Lower lobe of right lung (tissue), 2 donors: ENCODE measurements around the gene PIKFYVE. TPM values are rescaled to one million over a fixed set of nuclear protein-coding genes. Genes with fewer than 3 reads are reported as not detected.

Source experiments
- ATAC-seq, 2 donors: fragments of 200-7000 bp; cut with Tn5 transposase; one replicate each; pipeline ENCODE4 v1.9.1; 2020 to 2022; ENCODE audit warnings: mild to moderate bottlenecking in 2 of 2, moderate library complexity in 2 of 2
- DNase-seq: peaks from one replicate; pipeline ENCODE4 v3.0.0-alpha.2; 2020
- H3K27ac ChIP-seq: fragments of 200-600 bp; one replicate; pipeline ENCODE4 v1.8.0; 2022
- H3K27me3 ChIP-seq: fragments of 200-600 bp; one replicate; pipeline ENCODE4 v1.8.0; 2022; ENCODE audit warnings: low read depth
- H3K36me3 ChIP-seq: fragments of 200-600 bp; one replicate; pipeline ENCODE4 v1.8.0; 2022; ENCODE audit warnings: mild to moderate bottlenecking
- H3K4me1 ChIP-seq: fragments of 200-600 bp; one replicate; pipeline ENCODE4 v1.8.0; 2022
- H3K4me3 ChIP-seq: fragments of 200-600 bp; one replicate; pipeline ENCODE4 v1.8.0; 2022; ENCODE audit warnings: mild to moderate bottlenecking
- H3K9me3 ChIP-seq: fragments of 200-600 bp; one replicate; pipeline ENCODE4 v1.8.0; 2022
- intact Hi-C: fragments of 100-400 bp; cut with DNase I; formaldehyde crosslinking; loops from one replicate; pipeline ENCODE4 v1.11.0; 2022
- total RNA-seq: library from RNA; stranded (reverse); fragmentation: NEBNext Ultra II Directional; extraction: Animal tissue kit (Norgen Biotek cat#: 25700); gene quantifications from one replicate; pipeline ENCODE4 v1.2.1, GENCODE V29; 2021
- TF ChIP-seq, protein P1 (sequence below): fragments of 200-600 bp; IDR thresholded peaks from one replicate; pipeline ENCODE4 v1.8.0; 2022; ENCODE audit warnings: antibody characterized with exemption, mild to moderate bottlenecking
- donor health status: DM: no; HTN: yes; CAD: no; lungs with severe emphysema.

Gene PIKFYVE
- total RNA-seq, 1 donor from 2014 or later: 27.8 TPM

DNA sequence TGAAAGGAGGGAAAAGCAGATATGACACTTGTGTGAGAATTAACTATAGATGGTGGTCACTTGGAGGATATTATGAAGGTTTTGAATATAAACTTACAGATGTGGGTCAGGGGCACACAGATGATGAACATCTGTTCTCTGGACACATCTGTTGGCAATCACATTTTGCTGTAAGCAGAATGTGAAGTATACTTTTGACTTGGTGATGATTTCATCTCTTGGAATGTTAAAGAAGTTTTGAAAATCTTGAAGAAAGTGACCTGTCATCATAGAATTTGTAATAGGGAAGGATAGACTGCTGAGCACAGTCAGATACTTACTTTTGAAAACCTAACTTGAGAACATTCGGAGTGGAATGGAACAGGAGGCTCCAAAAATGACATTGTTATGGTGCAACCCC is 40.2 kb downstream of the PIKFYVE start:
- intact Hi-C loops: no loop called here
- H3K9me3 ChIP-seq: no peaks in the 10 kb centered on the region
- no peak for DNase-seq
- H3K4me3 ChIP-seq: no peak overlapping the region
- H3K36me3 ChIP-seq: peaks cover 65% of the 10 kb centered on the region
- H3K4me1 ChIP-seq: no peaks in the 10 kb centered on the region
- H3K27me3 ChIP-seq: no peaks in the 10 kb centered on the region
- no peak overlapping the region for H3K27ac ChIP-seq
- TF ChIP-seq, protein P1, sequence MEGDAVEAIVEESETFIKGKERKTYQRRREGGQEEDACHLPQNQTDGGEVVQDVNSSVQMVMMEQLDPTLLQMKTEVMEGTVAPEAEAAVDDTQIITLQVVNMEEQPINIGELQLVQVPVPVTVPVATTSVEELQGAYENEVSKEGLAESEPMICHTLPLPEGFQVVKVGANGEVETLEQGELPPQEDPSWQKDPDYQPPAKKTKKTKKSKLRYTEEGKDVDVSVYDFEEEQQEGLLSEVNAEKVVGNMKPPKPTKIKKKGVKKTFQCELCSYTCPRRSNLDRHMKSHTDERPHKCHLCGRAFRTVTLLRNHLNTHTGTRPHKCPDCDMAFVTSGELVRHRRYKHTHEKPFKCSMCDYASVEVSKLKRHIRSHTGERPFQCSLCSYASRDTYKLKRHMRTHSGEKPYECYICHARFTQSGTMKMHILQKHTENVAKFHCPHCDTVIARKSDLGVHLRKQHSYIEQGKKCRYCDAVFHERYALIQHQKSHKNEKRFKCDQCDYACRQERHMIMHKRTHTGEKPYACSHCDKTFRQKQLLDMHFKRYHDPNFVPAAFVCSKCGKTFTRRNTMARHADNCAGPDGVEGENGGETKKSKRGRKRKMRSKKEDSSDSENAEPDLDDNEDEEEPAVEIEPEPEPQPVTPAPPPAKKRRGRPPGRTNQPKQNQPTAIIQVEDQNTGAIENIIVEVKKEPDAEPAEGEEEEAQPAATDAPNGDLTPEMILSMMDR: no peak
- no peak for ATAC-seq

DNA sequence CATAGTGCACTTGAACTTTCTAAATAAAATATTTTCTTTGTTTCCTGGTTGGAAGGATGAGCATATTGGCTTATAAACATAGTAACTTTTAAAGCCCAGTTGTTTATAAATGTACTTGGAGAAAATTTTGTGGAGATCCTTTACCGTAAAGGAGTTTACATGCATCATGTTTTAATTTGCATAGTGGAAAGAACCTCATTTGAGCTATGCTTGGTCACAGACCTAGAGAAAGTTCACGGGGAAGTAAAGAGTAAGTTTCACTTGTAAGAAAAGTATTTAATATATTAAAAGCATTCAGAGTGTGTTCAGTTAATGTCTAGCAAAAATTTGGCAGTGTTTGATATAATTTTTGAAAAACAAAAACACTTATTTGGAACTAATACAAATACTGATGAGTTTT is 45.3 kb downstream of the PIKFYVE start:
- Histone ChIP-seq H3K36me3 (peaks cover 43% of the 10 kb centered on the region), H3K4me1 (no peaks in the 10 kb centered on the region), H3K27me3 (no peaks in the 10 kb centered on the region), H3K9me3 (no peaks in the 10 kb centered on the region), H3K27ac (no peak overlapping the region), H3K4me3 (no peak overlapping the region)
- TF ChIP-seq, protein P1: no peak
- no peak for DNase-seq
- ATAC-seq: no peak
- intact Hi-C loops: no loop called here

DNA sequence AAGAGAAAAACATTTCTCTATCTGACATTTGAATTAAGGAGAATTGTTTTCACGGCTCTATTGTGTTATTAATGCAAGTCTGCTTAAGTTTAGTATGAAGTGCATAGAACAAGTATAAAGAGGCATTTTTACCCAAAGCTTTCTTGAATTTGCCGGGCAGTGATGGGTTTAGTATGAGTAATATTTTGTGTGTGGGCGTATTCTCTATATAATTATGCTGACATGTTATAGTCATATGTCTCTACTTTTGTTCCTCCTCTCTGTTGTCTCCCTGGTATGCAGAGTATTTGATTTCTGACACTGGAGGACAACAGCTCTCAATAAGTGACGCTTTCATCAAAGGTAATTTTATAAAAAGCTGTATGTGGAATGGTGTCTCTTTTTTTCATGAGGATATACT is 45.9 kb downstream of the PIKFYVE start:
- intact Hi-C loops: no loop called here
- Histone ChIP-seq H3K27ac (no peak overlapping the region), H3K27me3 (no peaks in the 10 kb centered on the region), H3K4me3 (no peak overlapping the region), H3K36me3 (peaks cover 41% of the 10 kb centered on the region), H3K9me3 (no peaks in the 10 kb centered on the region), H3K4me1 (no peaks in the 10 kb centered on the region)
- TF ChIP-seq, protein P1: no peak
- DNase-seq: no peak
- ATAC-seq: no peak

DNA sequence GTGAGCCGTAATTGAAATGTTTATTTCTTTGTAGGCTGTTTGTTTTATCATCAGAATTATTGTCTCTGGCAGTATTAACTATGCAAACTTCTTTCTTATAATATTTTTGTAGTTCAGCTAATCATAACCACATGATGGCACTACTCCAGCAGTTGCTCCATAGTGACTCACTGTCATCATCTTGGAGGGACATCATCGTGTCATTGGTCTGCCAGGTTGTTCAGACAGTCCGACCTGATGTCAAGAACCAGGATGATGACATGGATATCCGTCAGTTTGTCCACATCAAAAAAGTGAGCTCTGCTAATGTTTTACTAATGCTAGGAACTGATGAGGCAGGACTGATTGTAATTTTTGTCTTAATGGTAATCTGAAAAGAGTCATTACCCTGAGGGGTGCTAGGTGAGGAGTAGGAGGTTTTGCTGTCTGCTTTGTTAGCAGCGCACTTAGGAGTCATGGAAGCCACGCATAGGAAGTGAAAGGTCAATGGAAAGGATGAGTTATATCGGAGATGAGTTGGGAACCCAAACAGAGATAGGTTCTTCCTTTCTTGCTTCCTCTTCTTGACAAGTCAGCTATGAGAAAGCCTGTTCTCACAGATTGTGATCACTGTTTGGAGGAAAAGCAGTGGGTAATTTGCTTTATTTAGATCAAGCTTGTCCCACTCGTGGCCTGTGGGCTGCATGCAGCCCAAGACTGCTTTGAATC is 49.2 kb downstream of the PIKFYVE start:
- ATAC-seq (no peak), DNase-seq (no peak)
- no peak overlapping the region for H3K4me3 ChIP-seq
- no peaks in the 10 kb centered on the region for H3K9me3 ChIP-seq
- intact Hi-C loops: no loop called here
- H3K36me3 ChIP-seq: peaks cover 66% of the 10 kb centered on the region
- no peak overlapping the region for H3K27ac ChIP-seq
- TF ChIP-seq, protein P1: no peak
- no peaks in the 10 kb centered on the region for H3K27me3 ChIP-seq
- H3K4me1 ChIP-seq: no peaks in the 10 kb centered on the region

DNA sequence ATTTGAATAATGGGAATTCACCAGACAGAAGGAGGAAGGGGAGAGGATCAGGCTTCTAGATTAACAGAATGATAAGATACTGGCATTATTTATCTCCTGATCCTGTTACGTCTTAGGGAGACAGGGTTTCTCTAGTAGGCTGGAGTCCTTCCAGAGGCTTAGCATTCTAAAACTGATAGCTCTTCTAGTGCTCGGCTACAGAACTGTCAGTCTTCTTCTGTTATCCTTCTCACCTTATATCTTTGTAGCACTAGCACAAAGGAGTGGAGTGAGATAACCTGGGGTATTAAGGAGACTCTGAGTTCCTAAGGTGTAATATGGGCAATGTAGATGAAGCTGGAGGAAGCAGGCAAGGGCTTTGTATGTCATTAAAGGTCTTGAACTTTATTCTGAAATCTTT is 52.1 kb downstream of the PIKFYVE start:
- H3K36me3 ChIP-seq: peaks cover 68% of the 10 kb centered on the region
- TF ChIP-seq, protein P1: no peak
- no peak for DNase-seq
- H3K9me3 ChIP-seq: no peaks in the 10 kb centered on the region
- no peak overlapping the region for H3K4me3 ChIP-seq
- H3K27ac ChIP-seq: no peak overlapping the region
- no peak for ATAC-seq
- H3K27me3 ChIP-seq: no peaks in the 10 kb centered on the region
- H3K4me1 ChIP-seq: no peaks in the 10 kb centered on the region
- intact Hi-C loops: no loop called here
